Measurements from ENCODE around the gene RBM42. TPM values are rescaled to one million over a fixed set of nuclear protein-coding genes. Genes with fewer than 3 reads are reported as not detected.
"Not testable (repeated sequence)": the region's sequence is repeated elsewhere in the genome, so short reads cannot be mapped to it uniquely, and the experiment has no call there.

RBM42 gene
- total RNA-seq, 1 experiment from 2014 or later: 129 TPM

DNA sequence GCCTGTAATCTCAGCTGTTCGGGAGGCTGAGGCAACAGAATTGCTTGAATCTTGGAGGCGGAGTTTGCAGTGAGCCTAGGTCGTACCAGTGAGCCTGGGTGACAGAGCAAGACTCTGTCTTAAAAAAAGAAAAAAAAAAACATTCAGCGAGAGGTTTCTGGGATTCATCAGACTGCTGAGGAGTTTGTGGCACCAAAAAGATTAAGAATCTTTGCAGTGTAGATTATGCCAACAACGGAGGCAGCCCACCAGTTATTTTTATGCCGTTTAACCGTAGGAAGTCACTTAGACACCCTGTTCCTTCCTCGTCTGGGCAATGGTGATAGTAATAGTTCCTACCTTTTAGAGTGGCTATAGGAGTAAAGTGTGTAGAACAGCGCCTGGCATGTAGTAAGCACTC, 21.7 kb downstream of the RBM42 start:
- no peak for DNase-seq (ENCODE audit: low read depth)

DNA sequence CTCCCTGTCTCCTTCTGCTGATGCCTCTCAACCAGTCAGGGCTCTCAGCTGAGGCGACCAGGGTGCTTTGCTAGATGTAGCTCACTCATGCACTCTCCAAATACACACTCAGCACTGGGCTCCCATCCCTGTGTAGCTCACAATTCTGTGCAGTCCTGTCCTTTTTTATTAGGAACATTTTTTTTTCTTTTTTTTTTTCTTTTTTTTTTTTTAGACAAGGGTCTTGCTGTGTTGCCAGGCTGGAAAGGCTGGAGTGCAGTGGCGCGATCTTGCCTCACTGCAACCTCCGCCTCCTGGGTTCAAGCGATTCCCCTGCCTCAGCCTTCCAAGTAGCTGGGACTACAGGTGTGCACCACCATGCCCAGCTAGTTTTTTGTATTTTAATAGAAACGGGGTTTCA, 26.0 kb downstream of the RBM42 start:
- not testable (repeated sequence) for DNase-seq (ENCODE audit: low read depth)

DNA sequence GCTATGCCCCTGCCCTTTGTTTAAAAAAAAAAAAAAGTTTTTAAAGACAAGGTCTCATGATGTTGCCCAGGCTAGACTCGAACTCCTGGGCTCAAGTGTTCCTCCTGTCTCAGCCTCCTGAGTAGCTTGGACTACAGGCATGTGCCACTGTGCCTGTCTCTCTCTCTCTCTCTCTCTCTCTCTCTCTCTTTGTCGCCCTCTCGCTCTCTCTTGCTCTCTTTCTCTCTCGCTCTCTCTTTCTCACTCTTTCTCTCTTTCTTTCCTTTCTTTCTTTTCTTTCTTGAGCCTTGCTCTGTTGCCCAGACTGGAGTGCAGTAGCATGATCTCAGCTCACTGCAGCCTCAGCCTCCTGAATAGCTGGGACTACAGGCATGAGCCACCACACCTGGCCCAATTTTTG, 26.8 kb downstream of the RBM42 start:
- no peak for DNase-seq (ENCODE audit: low read depth)

DNA sequence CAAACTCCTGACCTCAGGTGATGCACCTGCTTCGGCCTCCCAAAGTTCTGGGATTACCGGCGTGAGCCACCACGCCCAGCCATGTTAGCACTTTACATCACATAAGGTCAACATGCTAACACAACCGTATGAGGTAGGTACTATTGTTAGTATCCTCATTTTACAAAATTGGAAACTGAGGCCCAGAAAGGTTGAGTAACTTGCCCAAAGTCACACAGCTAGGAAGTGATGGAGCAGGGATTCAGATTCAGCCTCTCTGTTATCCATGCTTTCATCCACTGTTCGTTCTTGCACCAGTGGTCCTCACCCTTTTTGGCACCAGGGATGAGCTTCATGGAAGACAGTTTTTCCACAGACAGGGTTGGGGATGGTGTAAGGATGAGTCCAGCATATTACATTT, 27.9 kb downstream of the RBM42 start:
- DNase-seq (ENCODE audit: low read depth): no peak

DNA sequence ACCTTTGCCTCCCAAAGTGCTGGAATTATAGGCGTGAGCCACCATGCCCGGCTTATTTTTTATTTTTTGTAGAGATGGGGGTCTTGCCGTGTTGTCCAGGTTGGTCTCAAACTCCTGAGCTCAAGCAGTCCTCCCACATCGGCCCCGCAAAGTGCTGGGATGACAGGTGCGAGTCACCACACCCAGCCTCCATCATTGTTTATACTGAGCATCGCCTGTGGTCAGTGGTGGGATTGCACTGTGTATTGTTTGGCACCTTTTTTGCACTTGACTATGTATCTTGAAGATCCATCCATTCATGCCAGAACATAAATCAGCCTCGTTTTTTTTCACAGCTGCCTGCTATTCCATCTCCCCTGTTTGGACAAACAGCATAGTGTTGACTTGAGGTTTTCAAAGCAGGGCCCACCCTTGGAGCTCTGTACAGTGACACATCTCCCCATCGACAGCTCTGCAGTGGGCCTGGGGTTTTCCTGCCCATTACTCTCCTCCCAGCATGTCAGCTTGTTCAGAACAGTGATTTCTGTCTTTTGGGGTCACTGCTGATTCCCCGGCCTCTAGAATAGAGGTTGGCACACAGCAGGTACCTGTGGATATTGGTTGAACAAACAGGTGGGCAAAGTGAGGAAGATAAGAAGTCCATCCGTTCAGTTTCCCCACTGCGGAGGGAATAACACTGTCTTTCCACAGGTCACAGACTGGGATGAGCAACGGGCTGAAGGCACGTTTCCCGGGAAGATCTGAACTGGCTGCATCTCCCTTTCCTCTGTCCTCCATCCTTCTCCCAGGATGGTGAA, 29.3 kb downstream of the RBM42 start:
- DNase-seq (ENCODE audit: low read depth): peak; percentile 23

DNA sequence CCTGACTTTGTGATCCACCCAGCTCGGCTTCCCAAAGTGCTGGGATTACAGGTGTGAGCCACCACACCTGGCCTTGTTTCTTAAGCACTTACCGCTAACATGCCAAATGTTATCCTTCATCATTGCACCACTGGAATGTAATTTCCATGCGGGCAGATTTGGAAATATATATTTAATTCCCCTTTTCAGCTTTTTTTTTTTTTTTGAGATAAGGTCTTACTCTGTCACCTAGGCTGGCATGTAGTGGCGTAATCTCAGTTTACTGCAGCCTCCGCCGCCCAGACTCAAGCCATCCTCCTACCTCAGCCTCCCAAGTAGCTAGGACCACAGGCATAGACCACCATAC, 33.1 kb downstream of the RBM42 start:
- no peak for DNase-seq (ENCODE audit: low read depth)

DNA sequence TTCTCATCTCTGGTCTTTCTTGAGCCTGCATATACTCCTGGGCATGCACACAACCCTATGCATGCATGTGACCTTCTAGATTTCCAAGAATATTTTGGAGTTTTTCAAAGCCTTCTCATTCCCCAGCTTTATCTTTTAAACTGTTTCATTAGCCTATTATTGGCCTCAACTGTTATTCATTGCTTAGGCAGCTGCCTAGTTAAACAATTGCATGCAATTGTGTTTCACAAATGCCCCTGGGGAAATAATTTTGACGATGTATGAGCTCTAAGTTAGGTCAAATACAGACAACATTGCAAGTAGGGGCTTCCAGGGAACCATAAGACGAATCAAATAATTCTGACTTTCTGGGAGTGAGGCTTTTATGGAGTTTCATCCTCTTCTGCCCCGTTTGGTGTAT, 35.1 kb downstream of the RBM42 start:
- no peak for DNase-seq (ENCODE audit: low read depth)

DNA sequence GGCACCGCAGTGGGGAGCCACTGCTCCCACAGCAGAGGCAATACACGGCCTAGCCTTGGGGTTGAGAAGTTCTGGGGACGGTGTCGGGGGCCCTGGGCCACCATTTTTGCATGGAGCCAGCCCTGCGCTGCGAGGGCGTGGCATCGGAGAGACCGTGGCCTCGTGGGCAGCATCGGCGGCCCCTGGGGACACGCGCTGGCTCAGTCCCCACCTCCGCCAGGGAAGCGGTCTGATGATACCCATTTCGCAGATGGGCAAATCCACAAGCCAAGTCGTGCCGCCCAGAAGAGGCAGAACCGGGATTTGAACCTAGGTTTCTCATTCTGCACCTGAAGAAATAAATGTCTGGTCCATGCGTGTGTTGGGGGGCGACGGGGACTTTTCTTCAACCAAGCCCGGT, 36.3 kb downstream of the RBM42 start:
- DNase-seq (ENCODE audit: low read depth): no peak

DNA sequence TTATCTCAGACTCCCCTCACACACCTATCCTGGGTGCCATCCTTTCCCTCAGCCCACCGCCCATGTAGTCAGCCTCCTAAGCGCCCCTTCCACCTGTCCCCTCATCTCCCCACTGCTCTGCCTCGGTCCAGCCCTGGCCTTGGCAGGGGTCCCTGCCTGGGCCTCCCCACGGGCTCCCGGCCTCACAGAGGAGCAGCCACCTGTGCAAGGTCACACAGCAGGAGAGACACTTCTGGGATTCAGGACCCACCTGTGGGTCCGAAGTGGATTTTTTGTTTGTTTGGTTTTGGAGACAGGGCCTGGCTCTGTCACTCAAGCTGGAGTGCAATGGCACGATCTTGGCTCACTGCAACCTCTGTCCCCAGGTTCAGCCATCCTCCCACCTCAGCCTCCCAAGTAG, 36.8 kb downstream of the RBM42 start:
- DNase-seq (ENCODE audit: low read depth): no peak

DNA sequence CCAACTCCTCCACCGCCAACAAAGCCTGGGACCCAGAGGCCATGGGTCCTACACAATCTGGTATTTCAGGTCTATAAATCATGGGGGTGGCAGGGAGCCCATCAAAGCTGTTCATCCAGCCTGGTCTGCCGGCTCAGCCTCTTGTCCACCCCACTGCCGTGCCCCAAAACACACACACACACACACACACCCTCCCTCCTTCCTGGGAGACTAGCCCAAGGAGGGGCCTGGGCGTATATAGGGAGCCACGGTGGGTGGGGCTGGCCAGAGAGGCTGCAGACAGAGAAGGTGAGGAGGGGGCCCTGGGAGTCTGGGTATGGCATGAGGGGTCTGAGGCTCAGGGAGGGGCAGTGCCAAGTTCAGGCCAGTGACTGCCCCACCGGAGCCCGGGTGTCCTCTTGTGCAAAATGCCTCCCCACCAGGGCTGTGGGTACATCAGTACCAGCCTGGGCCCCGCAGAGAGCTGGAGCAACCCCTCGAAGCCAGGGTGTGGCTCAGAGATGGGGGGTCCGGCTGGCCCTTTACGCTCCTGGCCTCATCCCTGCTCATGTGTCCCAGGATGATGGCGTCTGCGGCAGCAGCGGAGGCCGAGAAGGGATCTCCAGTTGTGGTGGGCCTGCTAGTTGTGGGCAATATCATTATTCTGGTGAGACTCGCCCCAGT, 37.5 kb downstream of the RBM42 start, which contains the start of gene UPK1A:
UPK1A (plus strand) TSS at position 267 of the 663 bp plus-strand sequence; CDS start at position 563, 296 bp downstream.
- no peak for DNase-seq (ENCODE audit: low read depth)

DNA sequence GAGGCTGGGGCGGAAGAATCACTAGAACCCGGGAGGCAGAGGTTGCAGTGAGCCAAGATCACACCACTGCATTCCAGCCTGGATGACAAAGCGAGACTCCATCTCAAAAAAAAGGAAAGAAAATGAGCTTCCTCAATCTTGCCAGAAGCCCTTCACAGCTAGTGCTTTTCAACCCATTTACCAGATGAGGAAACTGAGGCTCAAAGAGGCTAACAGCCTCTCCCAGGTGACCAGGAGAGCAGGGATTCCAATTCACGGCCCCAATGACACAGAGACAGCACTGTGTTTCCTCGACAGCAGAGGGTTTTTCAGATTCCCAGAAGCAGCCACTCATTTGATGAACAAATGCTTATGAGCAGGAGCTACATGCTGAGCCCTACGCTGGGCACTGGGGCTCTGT, 40.7 kb downstream of the RBM42 start:
- DNase-seq (ENCODE audit: low read depth): no peak

DNA sequence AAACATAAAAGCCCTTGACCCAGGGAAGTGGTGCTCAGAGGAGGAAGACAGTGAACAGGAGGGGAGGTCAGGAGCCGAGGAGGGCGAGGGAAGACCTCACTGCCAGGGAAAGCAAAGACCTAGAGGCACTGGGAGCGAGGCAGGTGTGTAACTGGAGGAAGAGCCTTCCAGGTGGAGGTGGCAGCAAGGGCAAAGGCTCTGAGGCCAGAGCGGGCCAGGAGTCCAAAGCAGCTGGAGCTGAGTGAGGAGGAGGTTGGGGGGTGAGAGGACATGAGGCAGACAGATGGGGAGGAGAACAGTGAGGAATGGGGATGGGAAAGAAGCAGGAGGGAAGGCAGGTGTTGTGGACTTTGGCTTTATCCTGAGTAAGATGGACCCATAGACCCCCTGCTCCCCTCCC, 41.1 kb downstream of the RBM42 start:
- no peak for DNase-seq (ENCODE audit: low read depth)

DNA sequence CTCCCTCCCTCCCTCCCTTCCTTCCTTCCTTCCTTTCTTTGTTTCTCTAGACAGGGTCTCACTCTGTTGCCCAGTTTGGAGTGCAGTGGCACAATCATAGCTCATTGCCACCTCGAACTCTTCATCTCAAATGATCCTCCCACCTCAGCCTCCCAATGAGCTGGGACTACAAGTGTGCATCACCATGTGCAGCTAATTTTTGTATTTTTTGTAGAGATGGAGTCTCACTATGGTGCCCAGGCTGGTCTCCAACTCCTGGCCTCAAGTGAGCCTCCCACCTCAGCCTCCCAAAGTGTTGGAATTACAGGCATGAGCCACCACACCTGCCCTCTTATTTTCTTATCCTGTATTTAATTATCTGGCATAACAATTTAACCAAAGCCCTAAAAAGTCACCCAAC, 41.9 kb downstream of the RBM42 start:
- no peak for DNase-seq (ENCODE audit: low read depth)

DNA sequence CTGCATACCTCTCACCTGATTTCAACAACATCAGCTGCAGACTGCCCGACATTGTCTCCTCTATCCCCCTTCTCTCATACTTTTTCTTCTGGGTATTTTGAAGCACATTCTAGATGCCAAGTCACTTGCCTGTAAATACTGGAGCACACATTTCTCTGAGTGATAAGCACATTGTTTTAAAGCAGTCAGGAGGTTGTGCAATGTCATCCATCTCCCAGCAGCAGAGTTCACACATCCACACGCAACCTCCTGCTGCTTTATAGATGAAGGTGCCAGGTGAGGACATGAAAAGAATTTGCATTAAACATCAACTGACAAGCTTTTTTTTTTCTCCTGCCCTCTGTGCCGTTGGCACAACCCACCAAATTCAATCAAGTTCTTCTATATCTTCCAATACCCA, 43.0 kb downstream of the RBM42 start:
- DNase-seq (ENCODE audit: low read depth): no peak

DNA sequence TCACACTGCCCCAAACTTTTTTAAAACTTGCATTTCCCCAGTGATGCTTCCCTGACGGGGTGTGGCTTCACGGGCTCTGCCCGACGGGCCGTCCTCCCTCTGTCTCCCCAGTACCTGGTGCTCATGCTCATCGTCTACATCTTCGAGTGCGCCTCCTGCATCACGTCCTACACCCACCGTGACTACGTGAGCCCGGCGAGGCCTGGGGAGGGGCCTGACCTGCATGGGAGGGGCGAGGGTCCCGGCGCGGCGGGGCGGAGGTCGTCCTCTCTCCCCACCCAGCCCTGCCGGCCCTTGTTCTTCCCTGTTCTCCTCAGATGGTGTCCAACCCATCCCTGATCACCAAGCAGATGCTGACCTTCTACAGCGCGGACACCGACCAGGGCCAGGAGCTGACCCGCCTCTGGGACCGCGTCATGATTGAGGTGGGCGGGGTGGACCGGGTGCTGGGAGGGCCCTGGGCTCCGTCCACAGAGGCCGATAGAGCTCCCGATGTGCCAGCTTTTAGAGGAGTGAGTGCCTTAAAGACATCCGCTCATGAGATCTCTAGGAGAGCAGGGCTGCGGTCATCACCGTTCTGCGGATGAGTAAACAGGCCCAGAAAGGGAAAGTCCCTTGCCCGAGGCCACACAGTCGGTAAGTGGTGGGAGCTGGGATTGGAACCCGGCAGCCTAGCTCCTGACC, 44.4 kb downstream of the RBM42 start:
- DNase-seq (ENCODE audit: low read depth): peak; percentile 80

DNA sequence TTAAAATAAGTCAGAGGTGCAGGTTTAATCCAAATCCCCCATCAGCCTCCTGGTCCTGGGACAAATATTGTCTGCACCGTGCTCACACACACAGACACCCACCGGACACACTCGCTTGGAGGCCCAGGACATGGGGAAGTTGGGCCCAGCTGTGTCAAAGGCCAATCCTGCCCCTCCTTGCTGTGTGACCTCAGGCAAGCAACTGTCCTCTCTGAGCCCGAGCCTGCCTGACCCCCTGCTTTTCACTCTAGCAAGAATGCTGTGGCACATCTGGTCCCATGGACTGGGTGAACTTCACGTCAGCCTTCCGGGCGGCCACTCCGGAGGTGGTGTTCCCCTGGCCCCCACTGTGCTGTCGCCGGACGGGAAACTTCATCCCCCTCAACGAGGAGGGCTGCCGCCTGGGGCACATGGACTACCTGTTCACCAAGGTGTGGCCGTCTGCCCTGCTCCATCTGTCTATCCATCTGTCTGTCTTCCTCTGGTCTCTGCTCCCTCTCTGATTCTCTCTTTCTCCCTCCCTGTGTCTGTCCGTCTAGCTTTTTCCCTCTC, 46.8 kb downstream of the RBM42 start:
- no peak for DNase-seq (ENCODE audit: low read depth)

Other genes starting within 250 kb of the RBM42 start
- gene FFAR2, start 180.8 kb upstream of the RBM42 start, total RNA-seq (2014; rRNA removed; shearing (Covaris generic)): not detected in 2 replicates
- gene KRTDAP, start 138.6 kb upstream of the RBM42 start, total RNA-seq (2014; rRNA removed; shearing (Covaris generic)): not detected in 2 replicates
- 38.1 and 54.3 TPM in 2 replicates for gene DMKN, start 115.4 kb upstream of the RBM42 start, total RNA-seq (2014; rRNA removed; shearing (Covaris generic))
- gene SBSN, start 100.7 kb upstream of the RBM42 start, total RNA-seq (2014; rRNA removed; shearing (Covaris generic)): 0.11 TPM in 1 of 2 replicates, not detected in the other
- gene GAPDHS, start 95.6 kb upstream of the RBM42 start, total RNA-seq (2014; rRNA removed; shearing (Covaris generic)): not detected in 2 replicates
- 113 and 114 TPM in 2 replicates for gene TMEM147, start 83.4 kb upstream of the RBM42 start, total RNA-seq (2014; rRNA removed; shearing (Covaris generic))
- not detected in 2 replicates for gene ATP4A, start 65.4 kb upstream of the RBM42 start, total RNA-seq (2014; rRNA removed; shearing (Covaris generic))
- gene PMIS2, start 42.9 kb upstream of the RBM42 start, total RNA-seq (2014; rRNA removed; shearing (Covaris generic)): not detected in 2 replicates
- 14.9 and 21.3 TPM in 2 replicates for gene HAUS5, start 16.3 kb upstream of the RBM42 start, total RNA-seq (2014; rRNA removed; shearing (Covaris generic))
- not detected in 2 replicates for gene ETV2, start 12.7 kb downstream of the RBM42 start, total RNA-seq (2014; rRNA removed; shearing (Covaris generic))
- 460 and 655 TPM in 2 replicates for gene COX6B1, start 19.3 kb downstream of the RBM42 start, total RNA-seq (2014; rRNA removed; shearing (Covaris generic))
- not detected in 2 replicates for gene UPK1A, start 37.5 kb downstream of the RBM42 start, total RNA-seq (2014; rRNA removed; shearing (Covaris generic))
- gene ZBTB32, start 75.5 kb downstream of the RBM42 start, total RNA-seq (2014; rRNA removed; shearing (Covaris generic)): 0.06 TPM in 1 of 2 replicates, not detected in the other
- 6.3 and 18.6 TPM in 2 replicates for gene KMT2B, start 89.0 kb downstream of the RBM42 start, total RNA-seq (2014; rRNA removed; shearing (Covaris generic))
- 2.8 and 3.9 TPM in 2 replicates for gene IGFLR1, start 113.4 kb downstream of the RBM42 start, total RNA-seq (2014; rRNA removed; shearing (Covaris generic))
- 9.6 and 16.7 TPM in 2 replicates for gene U2AF1L4, start 116.4 kb downstream of the RBM42 start, total RNA-seq (2014; rRNA removed; shearing (Covaris generic))
- 52.4 and 63.9 TPM in 2 replicates for gene PSENEN, start 116.6 kb downstream of the RBM42 start, total RNA-seq (2014; rRNA removed; shearing (Covaris generic))
- gene LIN37, start 119.5 kb downstream of the RBM42 start, total RNA-seq (2014; rRNA removed; shearing (Covaris generic)): 13.3 and 13.8 TPM in 2 replicates
- 0.06 TPM in 1 of 2 replicates, not detected in the other for gene HSPB6, start 128.0 kb downstream of the RBM42 start, total RNA-seq (2014; rRNA removed; shearing (Covaris generic))
- gene PROSER3, start 129.1 kb downstream of the RBM42 start, total RNA-seq (2014; rRNA removed; shearing (Covaris generic)): 1.6 and 3.2 TPM in 2 replicates
- 7.0 and 9.0 TPM in 2 replicates for gene ARHGAP33, start 146.5 kb downstream of the RBM42 start, total RNA-seq (2014; rRNA removed; shearing (Covaris generic))
- not detected in 2 replicates for gene PRODH2, start 183.8 kb downstream of the RBM42 start, total RNA-seq (2014; rRNA removed; shearing (Covaris generic))
- not detected in 2 replicates for gene NPHS1, start 223.5 kb downstream of the RBM42 start, total RNA-seq (2014; rRNA removed; shearing (Covaris generic))
- 0.34 and 0.60 TPM in 2 replicates for gene KIRREL2, start 227.9 kb downstream of the RBM42 start, total RNA-seq (2014; rRNA removed; shearing (Covaris generic))
- 2.5 and 6.5 TPM in 2 replicates for gene APLP1, start 239.5 kb downstream of the RBM42 start, total RNA-seq (2014; rRNA removed; shearing (Covaris generic))

All from Daoy (cell line).